GM12892 (cell line): ENCODE results near the gene ITM2B.

ENCODE experiments used
- POLR2A ChIP-seq: IDR thresholded peaks from 2 replicates; pipeline ENCODE4 v1.6.1; 2011; ENCODE audit warnings: low read depth, low read length, control low read depth
- POLR2AphosphoS5 ChIP-seq: IDR thresholded peaks from 2 replicates; pipeline ENCODE4 v1.6.1; 2011; ENCODE audit warnings: low read depth, low read length, control low read depth
- TAF1 ChIP-seq: IDR thresholded peaks from 2 replicates; pipeline ENCODE4 v1.6.1; 2011; ENCODE audit warnings: low read depth, mild to moderate bottlenecking, control low read depth, low read length, borderline replicate concordance

GRCh38 chr13:48233889-48234488 lies 983 bp downstream of the ITM2B start:
- TF ChIP-seq POLR2A (no peak), POLR2AphosphoS5 (no peak), TAF1 (no peak)
